ENCODE data around the gene HOXD3. TPM values are rescaled to one million over a fixed set of nuclear protein-coding genes. Genes with fewer than 3 reads are reported as not detected.

The HOXD3 gene
- total and polyA plus RNA-seq, 9 donors = 6.7 to 18.7 (median 14.8) TPM

GRCh38 chr2:176123411-176124109 lies 33.5 kb upstream of the HOXD3 start:
- DNase-seq = no peak
- intact Hi-C loops (cut with DNase I) = loop anchor here in 1 of 4 donors (5.0 to 10.0 kb wide), 2 partner anchors 691 to 1089 kb away; partner anchors contain the start of gene HNRNPA3
- H3K9me3 ChIP-seq = no peaks in the 10 kb centered on the region
- peak overlapping the region; percentile 76 for H3K4me3 ChIP-seq
- peaks cover 2% of the 10 kb centered on the region for H3K4me1 ChIP-seq (ENCODE audit: insufficient read depth)
- no peak for TF ChIP-seq POLR2A (IDR thresholded peaks at IDR 0.05)
- TF ChIP-seq CTCF (IDR thresholded peaks at IDR 0.05) = no peak
- no peak for TF ChIP-seq EP300 (IDR thresholded peaks at IDR 0.05)
- peak overlapping the region; percentile 87 to 92 for H3K27ac ChIP-seq
- H3K36me3 ChIP-seq = no peaks in the 10 kb centered on the region
- no peaks in the 10 kb centered on the region for H3K27me3 ChIP-seq
- WGBS, 3 donors = 5 to 8% (median 6%) methylated on average over 40 of the region's 40 CpGs

GRCh38 chr2:176124110-176124946 lies 32.8 kb upstream of the HOXD3 start:
- intact Hi-C loops (cut with DNase I) = loop anchor here in 1 of 4 donors (5.0 to 10.0 kb wide), 2 partner anchors 690 to 1088 kb away; partner anchors contain the start of gene HNRNPA3
- DNase-seq = peak in 1 of 5 donors; percentile 28
- WGBS, 3 donors = 49 to 59% (median 57%) methylated on average over 29 to 34 of the region's 34 CpGs

GRCh38 chr2:176124947-176125771 lies 31.9 kb upstream of the HOXD3 start:
- Histone ChIP-seq H3K27me3 (no peaks in the 10 kb centered on the region), H3K27ac (peak overlapping the region in 1 of 2 donors; percentile 8), H3K9me3 (no peaks in the 10 kb centered on the region), H3K4me1 (ENCODE audit: insufficient read depth) (peaks cover 2% of the 10 kb centered on the region), H3K36me3 (no peaks in the 10 kb centered on the region), H3K4me3 (peak overlapping the region; percentile 76)
- peak in 1 of 5 donors; percentile 15 for DNase-seq
- no peak for TF ChIP-seq POLR2A (IDR thresholded peaks at IDR 0.05)
- intact Hi-C loops (cut with DNase I) = loop anchor here (5.0 to 10.0 kb wide), 6 partner anchors 427 to 1087 kb away; partner anchors contain the start of gene HNRNPA3 (in 1 of the 4)
- WGBS, 3 donors = 73 to 85% (median 80%) methylated on average over 8 to 9 of the region's 9 CpGs

More at GRCh38 chr2:176124110-176124946, 32.8 kb upstream of the HOXD3 start:
- H3K4me3 ChIP-seq = peak overlapping the region; percentile 76
- H3K27ac ChIP-seq = peak overlapping the region; percentile 9 to 87
- no peaks in the 10 kb centered on the region for H3K27me3 ChIP-seq
- H3K4me1 ChIP-seq (ENCODE audit: insufficient read depth) = peaks cover 2% of the 10 kb centered on the region
- no peaks in the 10 kb centered on the region for H3K36me3 ChIP-seq
- TF ChIP-seq POLR2A (IDR thresholded peaks at IDR 0.05) (no peak), CTCF (IDR thresholded peaks at IDR 0.05) (no peak)
- H3K9me3 ChIP-seq = no peaks in the 10 kb centered on the region

DNA sequence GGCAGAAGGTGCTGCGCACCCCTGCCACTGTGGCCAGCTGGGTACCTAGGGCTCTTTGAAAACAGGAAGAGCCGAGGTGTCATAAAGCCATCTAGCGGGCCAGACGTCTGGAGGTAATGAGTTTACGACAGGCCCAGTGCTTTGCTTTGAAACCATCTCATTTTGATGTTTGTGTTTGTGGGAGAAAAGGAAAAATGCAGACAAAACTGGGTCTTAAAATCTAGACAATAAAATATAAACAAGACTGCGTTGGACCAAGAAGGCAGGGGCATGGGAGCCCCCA lies 31.4 kb upstream of the HOXD3 start:
- H3K4me3 ChIP-seq = no peak overlapping the region
- peaks cover 2% of the 10 kb centered on the region for H3K4me1 ChIP-seq (ENCODE audit: insufficient read depth)
- TF ChIP-seq CTCF (IDR thresholded peaks at IDR 0.05) = no peak
- TF ChIP-seq POLR2A (IDR thresholded peaks at IDR 0.05) = no peak
- no peak for TF ChIP-seq EP300 (IDR thresholded peaks at IDR 0.05)
- DNase-seq = peak in 1 of 5 donors; percentile 15
- H3K36me3 ChIP-seq = no peaks in the 10 kb centered on the region
- H3K9me3 ChIP-seq = no peaks in the 10 kb centered on the region
- WGBS, 3 donors = 68 to 83% (median 82%) methylated on average over 6 of the region's 6 CpGs
- H3K27me3 ChIP-seq = no peaks in the 10 kb centered on the region
- intact Hi-C loops (cut with DNase I) = loop anchor here (5.0 to 10.0 kb wide), 5 partner anchors 427 to 1037 kb away; no protein-coding TSS in a partner anchor
- peak overlapping the region in 1 of 2 donors; percentile 8 for H3K27ac ChIP-seq
